OCI-LY3 (cell line): ENCODE data around the gene USB1.

ENCODE experiments used
- H2AFZ ChIP-seq: fragments of 200-600, 300-600 bp; shearing (Covaris generic); 2 replicates; pipeline ENCODE4 v1.6.0; 2014; ENCODE audit warnings: antibody characterized with exemption, low read depth, low read length
- H3K27ac ChIP-seq: fragments of 200-600, 300-600 bp; sonication (generic); 2 replicates; pipeline ENCODE4 v1.5.1; 2014; ENCODE audit warnings: mild to moderate bottlenecking, low read length, moderate library complexity, mixed read lengths
- H3K27me3 ChIP-seq: fragments of 200-600, 300-600 bp; sonication (generic); 2 replicates; pipeline ENCODE4 v1.6.1; 2014; ENCODE audit warnings: low read depth, low read length, mixed read lengths
- H3K36me3 ChIP-seq: fragments of 200-600, 300-600 bp; sonication (generic); replicated peaks from 2 replicates; pipeline ENCODE3; 2014; ENCODE audit warnings: low read depth, low read length, mixed read lengths
- H3K4me1 ChIP-seq: fragments of 300-600, 200-600 bp; sonication (generic); 2 replicates; pipeline ENCODE4 v1.6.1; 2014; ENCODE audit warnings: low read length, mixed read lengths
- H3K4me2 ChIP-seq: fragments of 200-600, 300-600 bp; sonication (generic); 2 replicates; pipeline ENCODE4 v1.6.1; 2014; ENCODE audit warnings: low read length, mixed read lengths
- H3K4me3 ChIP-seq: fragments of 300-600, 200-600 bp; sonication (generic); 2 replicates; pipeline ENCODE4 v1.5.1; 2014; ENCODE audit warnings: antibody characterized with exemption, mild to moderate bottlenecking, low read length, moderate library complexity
- H3K79me2 ChIP-seq: fragments of 300-600, 200-600 bp; shearing (Covaris generic); 2 replicates; pipeline ENCODE4 v1.6.1; 2014; ENCODE audit warnings: mild to moderate bottlenecking, low read length, mixed read lengths
- H3K9ac ChIP-seq: fragments of 300-600, 200-600 bp; shearing (Covaris generic); 2 replicates; pipeline ENCODE4 v1.6.0; 2014; ENCODE audit warnings: mild to moderate bottlenecking, low read length, moderate library complexity
- H3K9me3 ChIP-seq: fragments of 200-600, 300-600 bp; shearing (Covaris generic); 2 replicates; pipeline ENCODE4 v1.6.1; 2014; ENCODE audit warnings: low read length, mixed read lengths; ENCODE audit not compliant: insufficient read depth
- H4K20me1 ChIP-seq: fragments of 200-600, 300-600 bp; sonication (generic); 2 replicates; pipeline ENCODE4 v1.6.1; 2016; ENCODE audit warnings: low read length, mixed read lengths; ENCODE audit not compliant: insufficient read depth
- EZH2phosphoT487 ChIP-seq: fragments of 200-600 bp; shearing (Covaris generic); IDR thresholded peaks from 2 replicates; pipeline ENCODE4 v1.6.1; 2018; ENCODE audit warnings: antibody characterized with exemption, mixed run types, low read depth
- TF ChIP-seq, protein P1 (sequence below): fragments of 200-600, 300-600 bp; sonication (generic); IDR thresholded peaks from 2 replicates; pipeline ENCODE4 v1.5.1; 2014; ENCODE audit warnings: antibody characterized with exemption, low read length, low read depth

Gene USB1

DNA sequence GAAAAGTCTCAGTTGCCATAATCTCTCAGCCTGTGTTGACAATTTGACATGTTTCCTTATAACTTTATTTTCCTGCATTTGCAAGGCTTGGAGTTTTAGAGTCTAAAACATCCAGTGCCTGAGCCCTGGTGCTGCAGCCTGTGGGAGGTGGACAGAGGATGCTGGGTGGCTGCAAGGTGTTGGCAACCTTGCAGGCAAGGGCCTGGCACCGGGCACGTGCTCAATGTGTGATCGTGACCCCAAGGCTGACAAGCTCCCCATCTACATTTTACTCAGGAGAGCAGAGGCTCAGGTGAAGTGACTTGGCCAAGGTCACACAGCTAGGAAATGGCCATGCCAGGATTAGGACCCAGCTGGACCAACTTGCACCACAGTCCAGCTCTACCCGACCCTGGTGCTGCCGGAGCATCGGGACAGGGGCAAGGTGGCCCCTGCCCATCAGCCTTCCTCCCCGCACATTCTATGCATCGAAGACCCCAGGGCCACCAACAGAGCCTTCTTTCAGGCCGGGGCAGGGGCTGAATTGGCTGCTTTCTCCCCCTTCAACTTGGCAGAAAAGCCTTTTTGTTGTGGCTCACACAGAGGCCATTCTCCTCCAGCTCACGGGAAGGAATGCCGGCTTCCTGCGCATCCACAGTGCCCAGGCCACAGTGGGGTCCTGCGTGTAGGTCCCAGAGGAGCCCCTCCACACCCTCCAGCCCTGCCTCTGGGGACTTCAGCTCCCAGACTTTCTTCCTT lies 47.5 kb downstream of the USB1 start:
- no peaks in the 10 kb centered on the region for H3K79me2 ChIP-seq
- H3K4me3 ChIP-seq = no peak overlapping the region
- no peaks in the 10 kb centered on the region for H4K20me1 ChIP-seq
- H3K27me3 ChIP-seq = no peaks in the 10 kb centered on the region
- TF ChIP-seq, protein P1, sequence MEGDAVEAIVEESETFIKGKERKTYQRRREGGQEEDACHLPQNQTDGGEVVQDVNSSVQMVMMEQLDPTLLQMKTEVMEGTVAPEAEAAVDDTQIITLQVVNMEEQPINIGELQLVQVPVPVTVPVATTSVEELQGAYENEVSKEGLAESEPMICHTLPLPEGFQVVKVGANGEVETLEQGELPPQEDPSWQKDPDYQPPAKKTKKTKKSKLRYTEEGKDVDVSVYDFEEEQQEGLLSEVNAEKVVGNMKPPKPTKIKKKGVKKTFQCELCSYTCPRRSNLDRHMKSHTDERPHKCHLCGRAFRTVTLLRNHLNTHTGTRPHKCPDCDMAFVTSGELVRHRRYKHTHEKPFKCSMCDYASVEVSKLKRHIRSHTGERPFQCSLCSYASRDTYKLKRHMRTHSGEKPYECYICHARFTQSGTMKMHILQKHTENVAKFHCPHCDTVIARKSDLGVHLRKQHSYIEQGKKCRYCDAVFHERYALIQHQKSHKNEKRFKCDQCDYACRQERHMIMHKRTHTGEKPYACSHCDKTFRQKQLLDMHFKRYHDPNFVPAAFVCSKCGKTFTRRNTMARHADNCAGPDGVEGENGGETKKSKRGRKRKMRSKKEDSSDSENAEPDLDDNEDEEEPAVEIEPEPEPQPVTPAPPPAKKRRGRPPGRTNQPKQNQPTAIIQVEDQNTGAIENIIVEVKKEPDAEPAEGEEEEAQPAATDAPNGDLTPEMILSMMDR = no peak
- TF ChIP-seq EZH2phosphoT487 = no peak
- no peak overlapping the region for H3K27ac ChIP-seq
- no peaks in the 10 kb centered on the region for H3K36me3 ChIP-seq
- no peaks in the 10 kb centered on the region for H3K4me1 ChIP-seq
- no peak overlapping the region for H3K4me2 ChIP-seq
- H2AFZ ChIP-seq = no peak overlapping the region
- H3K9me3 ChIP-seq = no peaks in the 10 kb centered on the region
- H3K9ac ChIP-seq = no peak overlapping the region

DNA sequence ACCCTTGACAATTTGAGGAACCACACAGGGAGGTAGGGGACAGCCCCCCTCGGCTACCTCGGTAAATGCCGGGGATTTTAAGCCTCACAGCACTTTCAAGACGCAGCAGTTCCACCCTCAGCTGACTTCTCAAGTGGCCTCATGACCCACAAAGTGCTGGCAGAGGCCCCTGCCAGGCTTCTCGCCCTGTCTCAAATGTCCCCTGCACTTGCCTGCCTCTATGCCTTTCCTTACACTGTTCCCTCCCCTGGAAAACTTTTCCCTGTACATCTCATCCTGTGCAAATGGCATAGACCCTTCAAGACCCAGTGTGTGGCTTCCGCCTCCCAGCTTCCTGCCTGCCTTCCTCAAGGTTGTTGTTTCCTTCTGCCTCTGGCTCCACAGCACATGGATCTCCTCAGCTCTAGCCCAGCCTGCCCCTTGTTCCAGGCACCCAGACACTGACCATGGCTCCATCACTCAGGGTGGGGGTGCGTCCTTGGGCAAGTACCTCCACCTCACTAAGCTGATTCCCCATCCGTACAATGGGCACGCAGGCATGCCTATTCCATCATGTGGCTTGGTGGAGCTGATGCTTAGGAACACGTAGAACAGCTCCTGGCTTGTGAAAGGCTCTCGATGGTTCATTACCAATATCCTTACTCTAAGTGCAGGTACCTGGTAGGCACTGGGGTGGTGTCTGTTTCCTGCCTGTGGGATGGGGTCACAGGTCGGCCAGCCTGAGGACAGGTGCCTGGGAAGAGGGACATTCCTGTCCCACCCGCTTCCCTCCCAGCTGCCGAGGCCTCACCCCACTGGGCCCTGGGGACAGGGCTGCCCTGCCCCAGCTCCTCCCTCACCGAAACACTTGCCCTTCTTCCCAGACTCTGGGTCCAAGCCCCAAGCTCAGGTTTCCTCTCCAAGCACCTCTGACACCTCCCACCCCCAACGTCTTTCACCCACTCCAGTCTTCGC lies 48.3 kb downstream of the USB1 start:
- H2AFZ ChIP-seq = no peak overlapping the region
- no peaks in the 10 kb centered on the region for H3K9me3 ChIP-seq

DNA sequence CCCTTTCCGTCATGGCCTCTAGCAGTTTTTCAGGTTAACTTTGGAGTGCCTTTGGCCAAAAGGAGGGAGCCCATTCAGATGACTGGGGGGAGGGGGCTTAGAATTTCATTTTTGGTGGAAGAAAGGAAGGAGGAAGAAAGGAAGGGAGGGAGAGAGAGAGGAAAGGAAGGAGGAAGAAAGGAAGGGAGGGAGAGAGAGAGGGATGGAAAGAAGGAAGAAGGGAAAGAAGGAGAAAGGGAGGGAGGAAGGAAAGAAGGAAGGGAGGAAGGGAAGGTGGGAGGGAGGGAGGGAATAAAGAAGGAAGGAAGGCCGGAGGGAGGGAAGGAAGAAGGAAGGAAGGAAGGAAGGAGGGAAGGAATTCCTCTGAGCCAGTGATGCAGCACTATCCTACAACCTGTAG lies 50.1 kb downstream of the USB1 start:
- no peaks in the 10 kb centered on the region for H4K20me1 ChIP-seq
- no peaks in the 10 kb centered on the region for H3K9me3 ChIP-seq
- H3K4me3 ChIP-seq = no peak overlapping the region
- no peaks in the 10 kb centered on the region for H3K36me3 ChIP-seq
- H2AFZ ChIP-seq = no peak overlapping the region
- no peak overlapping the region for H3K9ac ChIP-seq
- no peak for TF ChIP-seq EZH2phosphoT487
- TF ChIP-seq, protein P1 = no peak
- H3K27ac ChIP-seq = no peak overlapping the region
- no peaks in the 10 kb centered on the region for H3K4me1 ChIP-seq
- H3K27me3 ChIP-seq = no peaks in the 10 kb centered on the region
- H3K79me2 ChIP-seq = no peaks in the 10 kb centered on the region
- H3K4me2 ChIP-seq = no peak overlapping the region

More for the DNA sequence above, 48.3 kb downstream of the USB1 start:
- H3K79me2 ChIP-seq = no peaks in the 10 kb centered on the region
- no peak overlapping the region for H3K9ac ChIP-seq
- no peak overlapping the region for H3K27ac ChIP-seq
- TF ChIP-seq EZH2phosphoT487 = no peak
- TF ChIP-seq, protein P1 = no peak
- H3K4me1 ChIP-seq = no peaks in the 10 kb centered on the region
- H3K4me3 ChIP-seq = no peak overlapping the region
- H3K4me2 ChIP-seq = no peak overlapping the region
- no peaks in the 10 kb centered on the region for H3K36me3 ChIP-seq
- H4K20me1 ChIP-seq = no peaks in the 10 kb centered on the region
- no peaks in the 10 kb centered on the region for H3K27me3 ChIP-seq
